ENCODE data around the gene MYL6B.

DNA sequence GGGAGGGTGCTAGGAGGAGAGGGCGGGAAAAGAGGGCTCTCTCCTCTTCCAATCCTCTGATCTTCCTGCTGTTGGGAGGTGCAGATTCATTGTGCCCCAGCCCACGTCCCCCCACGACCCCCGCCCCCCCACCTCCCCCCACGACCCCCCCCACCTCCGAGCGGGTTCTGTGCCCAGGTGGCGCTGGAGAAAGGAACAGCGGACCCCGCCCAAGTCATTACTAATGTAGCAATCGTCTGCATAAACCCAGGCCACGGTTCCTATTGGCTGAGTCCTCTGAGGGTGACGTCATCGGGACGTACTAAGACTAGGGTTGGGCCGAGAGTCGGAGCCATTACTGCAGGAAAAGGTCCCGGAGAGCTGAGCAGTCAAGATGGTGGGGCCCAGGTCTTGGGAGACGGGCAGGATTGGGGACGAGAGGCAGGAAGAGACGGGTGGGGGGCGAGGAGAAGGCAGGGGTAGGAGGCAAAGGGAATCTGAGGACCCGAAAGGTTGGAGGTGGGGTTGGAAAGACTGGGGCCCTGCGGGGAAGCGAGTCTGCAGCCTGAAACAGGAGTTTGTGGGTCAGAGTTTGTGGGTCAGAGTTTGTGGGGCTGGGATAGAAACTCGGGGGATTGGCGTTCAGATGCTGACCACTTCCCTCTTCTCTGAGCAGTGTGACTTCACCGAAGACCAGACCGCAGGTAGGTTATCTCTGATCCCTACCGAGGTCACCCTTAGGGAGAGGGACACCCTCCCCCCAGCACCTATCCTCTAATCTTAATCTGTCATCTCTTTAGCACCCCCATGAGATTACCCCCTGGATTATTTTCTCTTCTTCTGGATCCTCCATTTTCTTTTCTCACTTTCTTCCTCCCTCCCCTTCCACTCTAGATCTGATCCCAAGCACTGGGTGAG, 5.9 kb downstream of the MYL6B start, which contains the start of gene MYL6:
- TF ChIP-seq, protein P1, sequence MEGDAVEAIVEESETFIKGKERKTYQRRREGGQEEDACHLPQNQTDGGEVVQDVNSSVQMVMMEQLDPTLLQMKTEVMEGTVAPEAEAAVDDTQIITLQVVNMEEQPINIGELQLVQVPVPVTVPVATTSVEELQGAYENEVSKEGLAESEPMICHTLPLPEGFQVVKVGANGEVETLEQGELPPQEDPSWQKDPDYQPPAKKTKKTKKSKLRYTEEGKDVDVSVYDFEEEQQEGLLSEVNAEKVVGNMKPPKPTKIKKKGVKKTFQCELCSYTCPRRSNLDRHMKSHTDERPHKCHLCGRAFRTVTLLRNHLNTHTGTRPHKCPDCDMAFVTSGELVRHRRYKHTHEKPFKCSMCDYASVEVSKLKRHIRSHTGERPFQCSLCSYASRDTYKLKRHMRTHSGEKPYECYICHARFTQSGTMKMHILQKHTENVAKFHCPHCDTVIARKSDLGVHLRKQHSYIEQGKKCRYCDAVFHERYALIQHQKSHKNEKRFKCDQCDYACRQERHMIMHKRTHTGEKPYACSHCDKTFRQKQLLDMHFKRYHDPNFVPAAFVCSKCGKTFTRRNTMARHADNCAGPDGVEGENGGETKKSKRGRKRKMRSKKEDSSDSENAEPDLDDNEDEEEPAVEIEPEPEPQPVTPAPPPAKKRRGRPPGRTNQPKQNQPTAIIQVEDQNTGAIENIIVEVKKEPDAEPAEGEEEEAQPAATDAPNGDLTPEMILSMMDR (conservative IDR thresholded peaks at IDR 0.05; ENCODE audit: low read length) = no peak
- TF ChIP-seq EZH2phosphoT487 (IDR thresholded peaks at IDR 0.05; ENCODE audit: borderline replicate concordance) = no peak
